NCI-H345 treated with DMSO at 0.1 percent for 48 hours (cell line): ENCODE data around the gene GGT6.

Experiments used
- DNase-seq: peaks from one replicate; lab custom pipeline; 2025; ENCODE audit not compliant: unreplicated experiment; lab: John Stamatoyannopoulos, UW

Gene GGT6

GRCh38 chr17:4527134-4527533, 33.2 kb downstream of the GGT6 start:
- no peak for DNase-seq

GRCh38 chr17:4525691-4526397, 34.5 kb downstream of the GGT6 start:
- DNase-seq, result no peak

GRCh38 chr17:4523946-4524345, 36.4 kb downstream of the GGT6 start:
- DNase-seq, result no peak

- DNase-seq, result no peak
These were observed 37.7 kb downstream of the GGT6 start for GRCh38 chr17:4522661-4523060.

GRCh38 chr17:4520894-4521600, 39.3 kb downstream of the GGT6 start:
- no peak for DNase-seq

- no peak for DNase-seq
These were observed 40.1 kb downstream of the GGT6 start for GRCh38 chr17:4520060-4520893.

- no peak for DNase-seq
These were observed 41.0 kb downstream of the GGT6 start for GRCh38 chr17:4519361-4519788.

- no peak for DNase-seq
These were observed 41.5 kb downstream of the GGT6 start for GRCh38 chr17:4518901-4519300.

GRCh38 chr17:4516735-4517134, 43.6 kb downstream of the GGT6 start:
- DNase-seq, result no peak

GRCh38 chr17:4515501-4515900, 44.9 kb downstream of the GGT6 start:
- DNase-seq, result no peak

GRCh38 chr17:4514779-4515178, 45.6 kb downstream of the GGT6 start:
- no peak for DNase-seq

- DNase-seq, result no peak
These were observed 46.2 kb downstream of the GGT6 start for GRCh38 chr17:4514206-4514605.

GRCh38 chr17:4513113-4514032, 47.0 kb downstream of the GGT6 start:
- DNase-seq, result no peak

GRCh38 chr17:4512156-4513112, 47.9 kb downstream of the GGT6 start:
- no peak for DNase-seq

GRCh38 chr17:4511199-4511932, 49.0 kb downstream of the GGT6 start:
- no peak for DNase-seq

GRCh38 chr17:4510618-4510941, 49.8 kb downstream of the GGT6 start:
- no peak for DNase-seq

- DNase-seq, result no peak
These were observed 50.3 kb downstream of the GGT6 start for GRCh38 chr17:4509923-4510617.

- no peak for DNase-seq
These were observed 51.0 kb downstream of the GGT6 start for GRCh38 chr17:4509401-4509800.
